ENCODE results near the gene KLHL15.

DNA sequence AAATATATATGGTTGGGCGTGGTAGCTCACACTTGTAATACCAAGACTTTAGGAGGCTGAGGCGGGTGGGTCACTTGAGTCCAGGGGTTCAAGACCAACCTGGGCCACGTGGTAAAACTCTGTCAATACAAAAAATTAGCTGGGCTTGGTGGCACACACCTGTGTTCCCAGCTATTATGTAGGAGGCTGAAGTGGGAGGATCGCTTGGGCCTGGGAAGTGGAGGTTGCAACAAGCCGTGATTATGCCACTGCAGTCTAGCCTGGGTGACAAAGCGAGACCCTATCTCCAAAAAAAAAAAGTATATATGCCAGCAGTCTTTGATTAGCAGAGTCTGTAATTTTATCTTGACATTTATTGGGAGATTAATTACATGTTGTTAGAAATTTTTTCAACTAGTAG, 36.5 kb upstream of the KLHL15 start:
- no peak for TF ChIP-seq EZH2 (IDR thresholded peaks at IDR 0.05; ENCODE audit: insufficient read depth, poor library complexity, severe bottlenecking)
- no peak for TF ChIP-seq EZH2phosphoT487 (IDR thresholded peaks at IDR 0.05; ENCODE audit: insufficient read depth, low read depth)
